ENCODE data around the gene CACNA2D1. TPM values are rescaled to one million over a fixed set of nuclear protein-coding genes. Genes with fewer than 3 reads are reported as not detected.

CACNA2D1 gene
- total RNA-seq, 1 donor from 2014 or later = not detected

DNA sequence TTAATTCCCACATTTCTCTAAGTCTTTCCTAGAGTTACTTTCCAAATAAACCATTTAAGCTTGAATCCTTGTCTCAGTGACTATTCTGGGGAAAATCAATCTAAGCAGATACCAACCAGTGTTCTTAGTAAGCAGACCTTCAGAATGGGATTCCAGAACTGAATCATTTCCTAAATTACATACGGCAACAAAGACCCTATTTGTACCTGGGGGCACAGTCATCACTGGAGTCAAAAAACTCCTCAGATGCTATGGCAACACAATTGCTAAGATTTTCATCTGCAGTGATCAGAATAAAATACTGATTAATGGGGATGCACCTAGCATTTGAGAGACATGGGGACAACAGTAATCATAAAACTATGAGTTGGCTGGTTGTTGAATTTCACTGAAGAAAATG lies 389.0 kb downstream of the CACNA2D1 start:
- no peaks in the 10 kb centered on the region for H3K4me1 Mint-ChIP-seq
- intact Hi-C loops (cut with micrococcal nuclease) = no loop called here
- H3K36me3 Mint-ChIP-seq (ENCODE audit: low read depth) = no peaks in the 10 kb centered on the region
- no peaks in the 10 kb centered on the region for H3K27me3 Mint-ChIP-seq
- no peak overlapping the region for H3K27ac Mint-ChIP-seq
- no peak overlapping the region for H3K4me3 Mint-ChIP-seq
- DNase-seq = no peak
- no peaks in the 10 kb centered on the region for H3K9me3 Mint-ChIP-seq

DNA sequence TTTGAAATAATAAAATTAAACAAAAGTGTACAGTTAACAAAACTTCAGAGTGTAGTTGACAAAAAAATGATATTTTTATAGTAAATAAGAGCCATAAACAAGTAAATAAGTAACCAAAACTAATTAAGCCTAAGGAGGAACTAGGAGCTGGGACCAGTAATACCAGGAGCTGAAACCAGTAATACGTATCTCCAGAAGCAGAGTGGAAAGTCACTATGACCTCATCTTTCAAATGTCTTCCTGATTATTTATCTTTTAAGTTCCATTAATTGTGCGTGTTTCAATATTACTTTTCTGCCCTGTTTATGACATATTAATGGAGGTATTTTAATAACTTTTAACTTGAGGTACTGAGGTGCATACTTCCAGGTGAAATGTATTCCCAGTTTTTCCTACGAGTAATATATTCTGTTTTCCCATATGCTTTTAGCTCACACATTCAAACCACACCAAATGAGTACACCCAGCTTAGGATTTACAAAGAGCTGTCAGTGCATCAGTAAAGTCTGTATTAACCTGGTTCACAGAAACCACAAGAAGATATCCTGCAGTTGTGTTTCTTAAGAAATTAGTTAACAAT lies 390.0 kb downstream of the CACNA2D1 start:
- Mint-ChIP-seq H3K27ac (no peak overlapping the region), H3K9me3 (no peaks in the 10 kb centered on the region), H3K27me3 (no peaks in the 10 kb centered on the region), H3K4me3 (no peak overlapping the region), H3K4me1 (no peaks in the 10 kb centered on the region), H3K36me3 (ENCODE audit: low read depth) (no peaks in the 10 kb centered on the region)
- DNase-seq = no peak
- intact Hi-C loops (cut with micrococcal nuclease) = no loop called here

DNA sequence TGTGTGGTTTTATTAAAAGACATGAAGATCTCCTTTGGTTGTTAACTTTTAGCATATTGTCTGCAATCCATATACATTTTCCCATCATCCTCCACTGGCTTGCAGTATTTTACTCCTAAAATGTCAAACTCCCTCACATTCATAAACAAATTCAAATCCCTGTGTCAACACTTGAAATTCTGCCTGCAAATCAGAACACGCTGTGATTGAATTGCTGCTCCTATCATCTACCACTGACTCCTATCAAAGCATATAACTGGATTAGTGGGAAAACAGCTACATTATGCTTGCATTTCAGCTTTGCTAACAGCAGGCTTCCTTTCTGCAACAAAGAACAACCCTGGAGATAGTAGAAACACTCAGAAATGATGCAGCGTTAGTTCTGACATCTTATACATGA lies 392.0 kb downstream of the CACNA2D1 start:
- no peak overlapping the region for H3K4me3 Mint-ChIP-seq
- no peaks in the 10 kb centered on the region for H3K9me3 Mint-ChIP-seq
- H3K27me3 Mint-ChIP-seq = no peaks in the 10 kb centered on the region
- no peaks in the 10 kb centered on the region for H3K36me3 Mint-ChIP-seq (ENCODE audit: low read depth)
- no peak for DNase-seq
- intact Hi-C loops (cut with micrococcal nuclease) = no loop called here
- no peak overlapping the region for H3K27ac Mint-ChIP-seq
- no peaks in the 10 kb centered on the region for H3K4me1 Mint-ChIP-seq

DNA sequence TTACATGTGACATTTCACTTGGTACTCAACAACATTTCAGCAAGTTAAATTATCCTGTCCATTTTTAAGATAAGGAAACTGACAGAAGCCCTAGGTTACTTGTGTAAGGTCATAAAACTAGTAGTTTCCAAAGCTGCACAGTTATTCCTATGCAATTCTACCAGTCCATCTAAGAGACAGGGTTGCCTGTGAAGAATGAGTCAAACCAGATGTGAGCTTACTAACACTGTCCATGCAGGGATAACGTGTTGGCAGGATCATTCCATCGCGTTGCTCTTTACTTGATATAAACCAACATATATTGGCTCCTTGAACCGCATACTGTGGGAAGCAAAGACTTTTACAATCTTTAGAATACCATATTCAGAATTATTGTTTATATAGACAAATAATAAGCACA lies 392.8 kb downstream of the CACNA2D1 start:
- H3K27me3 Mint-ChIP-seq = no peaks in the 10 kb centered on the region
- no peaks in the 10 kb centered on the region for H3K36me3 Mint-ChIP-seq (ENCODE audit: low read depth)
- DNase-seq = no peak
- no peaks in the 10 kb centered on the region for H3K9me3 Mint-ChIP-seq
- H3K4me1 Mint-ChIP-seq = no peaks in the 10 kb centered on the region
- H3K4me3 Mint-ChIP-seq = no peak overlapping the region
- intact Hi-C loops (cut with micrococcal nuclease) = no loop called here
- H3K27ac Mint-ChIP-seq = no peak overlapping the region

DNA sequence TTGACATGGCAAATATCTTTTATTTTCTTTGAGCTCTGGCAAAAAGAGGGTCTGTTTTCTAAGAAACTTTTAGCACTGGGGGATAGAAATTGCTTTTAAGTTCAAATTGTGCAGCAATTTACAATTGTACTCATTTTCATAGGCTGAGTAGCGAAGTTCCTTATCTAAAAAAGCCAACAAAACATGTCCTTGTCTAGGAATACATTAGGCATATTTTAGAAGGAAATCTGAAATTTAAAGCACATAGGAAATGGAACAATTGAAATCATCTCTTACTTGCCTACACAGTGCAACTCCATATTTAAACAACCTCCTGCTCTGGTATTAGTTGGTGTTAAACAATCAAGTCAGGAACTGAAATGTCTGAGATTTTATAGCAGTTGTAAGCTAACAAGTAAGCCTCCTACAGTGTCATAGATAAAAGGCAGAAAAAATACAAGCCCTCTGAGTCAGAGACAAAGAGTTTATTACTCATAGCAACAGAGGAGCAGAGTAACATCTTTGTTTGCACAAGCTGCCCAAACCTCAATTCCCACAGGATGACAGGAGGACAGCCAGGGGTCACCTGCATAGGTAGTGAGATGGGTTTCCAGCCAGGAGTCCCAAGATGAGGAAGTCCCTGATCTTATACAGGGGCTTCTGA lies 393.6 kb downstream of the CACNA2D1 start:
- no peaks in the 10 kb centered on the region for H3K9me3 Mint-ChIP-seq
- no peak overlapping the region for H3K27ac Mint-ChIP-seq
- H3K27me3 Mint-ChIP-seq = no peaks in the 10 kb centered on the region
- H3K4me3 Mint-ChIP-seq = no peak overlapping the region
- H3K4me1 Mint-ChIP-seq = no peaks in the 10 kb centered on the region
- intact Hi-C loops (cut with micrococcal nuclease) = loop anchor here (10.0 kb wide), 1 partner anchor 555 kb away; no protein-coding TSS in a partner anchor
- H3K36me3 Mint-ChIP-seq (ENCODE audit: low read depth) = no peaks in the 10 kb centered on the region
- DNase-seq = no peak

DNA sequence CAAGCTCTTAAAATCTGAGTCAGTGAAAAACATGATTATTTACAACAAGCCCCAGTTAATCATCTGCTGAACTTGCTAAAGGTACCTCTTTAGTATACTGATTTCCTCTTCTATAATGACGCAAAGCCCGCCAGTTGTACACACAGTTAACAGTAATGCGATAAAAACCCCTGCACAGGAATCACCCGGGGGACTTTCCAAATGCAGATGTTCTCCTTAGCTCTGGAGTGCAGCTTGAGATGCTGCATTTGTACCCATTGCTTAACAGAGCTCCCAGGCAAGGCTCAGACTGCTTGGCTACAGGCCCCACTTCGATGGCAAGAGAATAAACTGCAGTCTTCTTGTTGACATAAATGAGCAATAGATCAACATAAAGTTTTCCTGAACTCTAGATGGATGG lies 394.1 kb downstream of the CACNA2D1 start:
- intact Hi-C loops (cut with micrococcal nuclease) = loop anchor here (10.0 kb wide), 1 partner anchor 555 kb away; no protein-coding TSS in a partner anchor
- Mint-ChIP-seq H3K4me1 (no peaks in the 10 kb centered on the region), H3K9me3 (no peaks in the 10 kb centered on the region), H3K27me3 (no peaks in the 10 kb centered on the region), H3K36me3 (ENCODE audit: low read depth) (no peaks in the 10 kb centered on the region), H3K4me3 (no peak overlapping the region), H3K27ac (no peak overlapping the region)
- DNase-seq = no peak

DNA sequence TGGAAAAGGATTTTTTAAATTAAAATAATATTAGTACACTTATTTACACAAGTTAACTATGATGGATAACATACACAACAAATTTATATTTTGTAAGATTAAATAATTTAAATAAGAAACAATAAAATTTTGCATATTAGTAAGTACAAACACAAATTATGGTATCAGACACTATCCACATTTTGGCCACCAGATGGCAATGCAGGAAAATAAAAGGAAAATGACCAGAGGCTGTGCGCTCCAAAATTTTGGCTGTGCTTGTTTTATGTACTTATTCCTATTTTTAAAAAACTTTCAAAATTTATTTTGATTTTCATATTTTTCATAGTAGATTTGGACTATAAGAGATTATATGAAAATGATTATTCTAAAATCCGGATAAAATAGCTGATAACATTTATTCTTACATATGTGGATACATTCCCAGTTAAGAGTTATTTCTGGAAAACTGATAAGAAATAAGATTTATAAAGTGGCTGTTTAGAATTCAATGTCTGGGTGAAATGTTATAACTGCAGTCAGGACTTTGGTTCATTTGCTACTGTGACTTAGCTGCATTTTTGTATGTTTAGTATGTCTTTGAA lies 399.0 kb downstream of the CACNA2D1 start:
- Mint-ChIP-seq H3K36me3 (ENCODE audit: low read depth) (no peaks in the 10 kb centered on the region), H3K9me3 (no peaks in the 10 kb centered on the region), H3K27ac (no peak overlapping the region), H3K4me1 (no peaks in the 10 kb centered on the region), H3K27me3 (no peaks in the 10 kb centered on the region), H3K4me3 (no peak overlapping the region)
- intact Hi-C loops (cut with micrococcal nuclease) = loop anchor here (2.0 to 10.0 kb wide), 2 partner anchors 560 to 684 kb away; no protein-coding TSS in a partner anchor
- DNase-seq = peak; percentile 61

DNA sequence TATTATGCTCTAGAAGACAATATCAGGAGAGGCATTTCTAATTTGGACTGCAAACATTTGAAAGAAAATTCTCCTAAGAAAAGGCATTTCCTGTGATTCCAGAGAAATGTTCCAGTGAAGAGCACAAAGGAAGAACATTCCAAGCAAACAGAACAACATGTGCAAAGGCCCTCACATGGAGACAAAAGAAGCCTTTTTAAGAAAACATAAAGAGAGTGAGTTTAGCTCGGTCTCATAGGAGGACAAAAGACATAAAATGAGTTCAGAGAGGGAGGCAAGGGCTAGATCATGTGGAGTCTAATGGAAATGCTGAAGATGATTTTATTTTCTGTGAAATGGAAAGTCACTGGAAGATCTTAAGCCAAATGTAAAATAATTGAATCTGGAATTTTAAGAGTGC lies 404.0 kb downstream of the CACNA2D1 start:
- no peaks in the 10 kb centered on the region for H3K36me3 Mint-ChIP-seq (ENCODE audit: low read depth)
- intact Hi-C loops (cut with micrococcal nuclease) = loop anchor here (10.0 kb wide), 1 partner anchor 565 kb away; no protein-coding TSS in a partner anchor
- DNase-seq = no peak
- no peaks in the 10 kb centered on the region for H3K4me1 Mint-ChIP-seq
- no peak overlapping the region for H3K27ac Mint-ChIP-seq
- no peaks in the 10 kb centered on the region for H3K27me3 Mint-ChIP-seq
- H3K4me3 Mint-ChIP-seq = no peak overlapping the region
- H3K9me3 Mint-ChIP-seq = no peaks in the 10 kb centered on the region

DNA sequence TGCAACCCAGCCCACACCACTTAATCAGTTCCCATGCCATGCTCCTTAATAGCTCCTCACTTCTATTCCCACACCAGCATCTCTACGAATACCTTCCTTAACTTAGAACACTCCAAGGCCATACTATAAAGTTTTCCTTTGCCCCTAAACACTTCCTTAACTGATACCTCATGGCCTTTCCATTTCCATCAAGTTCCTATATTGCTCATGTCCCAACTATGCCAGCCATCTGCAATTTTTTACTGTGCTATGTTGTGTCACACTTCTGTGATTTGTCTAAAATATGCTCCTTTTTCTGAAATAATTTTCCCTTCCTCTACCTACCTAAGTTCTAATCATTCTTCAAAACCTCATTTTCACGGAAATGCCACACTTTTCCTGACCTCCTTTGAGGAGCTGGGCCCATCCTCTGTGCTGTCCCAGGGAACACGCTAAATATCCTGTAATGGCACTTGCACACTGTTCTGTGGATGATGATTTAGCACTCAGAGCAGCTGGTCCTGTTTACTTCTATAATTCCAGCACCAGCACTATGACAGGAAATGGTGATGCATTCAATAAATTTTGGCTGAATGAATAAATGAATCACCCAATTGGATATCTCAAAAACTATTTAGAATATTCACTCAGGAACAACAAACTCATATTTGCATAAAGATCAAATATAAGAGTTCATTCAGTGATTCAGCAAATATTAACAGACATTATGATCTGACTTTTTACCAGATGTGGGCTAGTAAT lies 407.3 kb downstream of the CACNA2D1 start:
- intact Hi-C loops (cut with micrococcal nuclease) = no loop called here
- Mint-ChIP-seq H3K27me3 (no peaks in the 10 kb centered on the region), H3K27ac (no peak overlapping the region)

DNA sequence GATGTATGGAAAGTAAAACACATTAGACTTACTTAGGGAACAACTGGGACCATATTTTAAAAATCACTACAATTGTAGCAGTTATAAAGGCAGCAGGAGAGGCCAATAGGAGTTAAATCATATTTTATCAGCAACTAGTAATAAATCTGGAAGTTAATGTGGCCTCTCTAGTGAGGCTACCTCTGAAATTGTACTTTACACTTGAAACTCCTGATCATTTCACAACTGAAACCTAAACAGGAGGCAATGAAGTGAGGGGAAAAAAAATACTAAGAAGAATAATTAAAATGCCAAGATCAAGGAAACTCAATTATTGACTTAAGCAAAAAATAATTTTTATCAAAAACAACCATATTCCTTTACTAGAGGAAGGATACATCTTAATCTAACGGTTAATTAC lies 408.1 kb downstream of the CACNA2D1 start:
- Mint-ChIP-seq H3K9me3 (no peaks in the 10 kb centered on the region), H3K36me3 (ENCODE audit: low read depth) (no peaks in the 10 kb centered on the region), H3K4me3 (no peak overlapping the region), H3K27me3 (no peaks in the 10 kb centered on the region), H3K27ac (no peak overlapping the region), H3K4me1 (no peaks in the 10 kb centered on the region)
- no peak for DNase-seq
- intact Hi-C loops (cut with micrococcal nuclease) = no loop called here

More for the DNA sequence above, 407.3 kb downstream of the CACNA2D1 start:
- no peaks in the 10 kb centered on the region for H3K36me3 Mint-ChIP-seq (ENCODE audit: low read depth)
- no peak overlapping the region for H3K4me3 Mint-ChIP-seq
- no peaks in the 10 kb centered on the region for H3K9me3 Mint-ChIP-seq
- no peaks in the 10 kb centered on the region for H3K4me1 Mint-ChIP-seq
- DNase-seq = no peak

DNA sequence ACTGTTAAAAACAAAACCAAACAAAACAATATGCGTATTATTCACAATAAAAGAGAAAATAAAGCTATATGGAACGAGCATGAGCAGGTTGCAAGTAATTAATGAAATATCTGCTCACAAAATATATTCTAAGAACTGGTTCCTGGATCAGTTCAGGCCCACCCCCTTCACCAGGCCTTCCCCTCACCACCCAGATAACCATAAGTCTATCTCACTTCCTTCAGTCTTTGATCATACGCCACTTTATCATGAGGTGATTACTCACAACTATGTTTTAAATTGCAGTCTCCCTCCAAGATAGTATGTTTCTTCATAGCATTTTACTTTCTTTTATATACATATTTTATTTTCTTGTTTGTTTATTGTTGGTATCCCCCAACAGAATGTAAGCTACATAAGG lies 410.7 kb downstream of the CACNA2D1 start:
- no peak for DNase-seq
- Mint-ChIP-seq H3K36me3 (ENCODE audit: low read depth) (no peaks in the 10 kb centered on the region), H3K4me3 (no peak overlapping the region), H3K4me1 (no peaks in the 10 kb centered on the region), H3K27ac (no peak overlapping the region), H3K27me3 (no peaks in the 10 kb centered on the region), H3K9me3 (no peaks in the 10 kb centered on the region)
- intact Hi-C loops (cut with micrococcal nuclease) = no loop called here

DNA sequence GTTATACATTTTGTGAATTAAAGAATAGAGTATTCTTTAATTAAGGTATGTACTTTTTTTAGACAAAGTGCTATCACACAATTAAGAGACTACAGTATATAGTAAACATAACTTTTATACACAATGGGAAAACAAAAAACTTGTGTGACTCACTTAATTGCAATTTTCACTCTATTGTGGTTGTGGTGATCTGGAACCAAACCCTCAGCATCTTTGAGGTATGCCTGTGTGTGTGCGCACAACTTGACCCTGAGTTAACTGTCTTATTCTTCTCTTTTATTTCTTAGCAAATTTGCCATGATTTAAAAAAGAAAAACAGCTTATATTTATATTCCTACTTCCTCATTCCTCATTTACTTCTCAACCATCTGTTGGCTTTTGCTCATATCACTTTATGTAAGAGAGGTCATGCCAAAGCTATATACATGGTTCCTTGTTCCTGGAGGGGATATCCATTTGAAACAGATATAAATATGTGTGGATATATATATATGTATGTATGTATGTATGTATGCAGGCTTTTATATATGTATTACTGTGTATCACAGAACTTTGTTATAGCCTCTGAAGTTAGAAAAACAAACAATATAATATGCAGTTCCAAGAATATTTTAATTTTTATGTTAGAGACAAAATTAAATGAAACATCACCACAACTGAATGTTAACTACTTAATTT lies 414.2 kb downstream of the CACNA2D1 start:
- Mint-ChIP-seq H3K27ac (no peak overlapping the region), H3K27me3 (no peaks in the 10 kb centered on the region), H3K4me3 (no peak overlapping the region), H3K9me3 (no peaks in the 10 kb centered on the region), H3K4me1 (no peaks in the 10 kb centered on the region), H3K36me3 (ENCODE audit: low read depth) (no peaks in the 10 kb centered on the region)
- intact Hi-C loops (cut with micrococcal nuclease) = no loop called here
- DNase-seq = no peak

DNA sequence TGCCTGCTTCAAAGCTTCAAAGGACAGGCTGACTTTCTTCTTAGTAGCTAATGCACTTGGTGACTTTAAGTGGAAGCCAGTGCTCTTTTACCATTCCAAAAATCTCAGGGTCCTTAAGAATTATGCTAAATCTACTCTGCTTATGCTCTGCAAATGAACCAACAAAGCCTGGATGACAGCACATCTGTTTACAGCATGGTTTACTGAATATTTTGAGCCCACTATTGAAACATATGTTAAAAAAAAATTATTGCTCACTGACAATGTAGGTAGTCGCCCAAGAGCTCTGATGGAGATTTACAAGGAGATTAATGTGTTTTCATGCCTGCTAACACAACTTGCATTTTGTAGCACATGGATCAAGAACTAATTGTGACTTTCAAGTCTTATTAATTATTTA lies 415.5 kb downstream of the CACNA2D1 start:
- H3K36me3 Mint-ChIP-seq (ENCODE audit: low read depth) = no peaks in the 10 kb centered on the region
- H3K4me3 Mint-ChIP-seq = no peak overlapping the region
- DNase-seq = no peak
- no peaks in the 10 kb centered on the region for H3K9me3 Mint-ChIP-seq
- intact Hi-C loops (cut with micrococcal nuclease) = no loop called here
- H3K4me1 Mint-ChIP-seq = no peaks in the 10 kb centered on the region
- peaks cover 1% of the 10 kb centered on the region for H3K27me3 Mint-ChIP-seq
- no peak overlapping the region for H3K27ac Mint-ChIP-seq

DNA sequence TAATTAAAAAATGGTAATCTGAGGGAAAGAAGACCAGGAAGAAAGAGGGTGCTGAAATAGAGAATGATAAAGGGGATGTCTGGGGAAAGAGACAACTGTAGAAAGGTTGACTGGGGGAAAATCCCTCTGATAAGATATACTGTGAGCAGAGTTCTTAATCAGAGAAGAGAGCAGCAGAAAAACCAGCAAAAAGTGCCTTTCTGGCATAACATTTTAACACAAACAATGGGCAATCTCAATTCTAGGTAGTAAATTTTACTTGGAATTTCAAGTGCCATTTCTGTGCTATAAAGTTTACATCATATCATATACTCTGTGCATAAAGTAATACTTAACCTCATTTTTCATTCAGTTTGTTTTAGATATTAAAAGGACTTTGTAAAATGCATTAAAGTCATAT lies 421.9 kb downstream of the CACNA2D1 start:
- peaks cover 1% of the 10 kb centered on the region for H3K27me3 Mint-ChIP-seq
- intact Hi-C loops (cut with micrococcal nuclease) = no loop called here

More for the DNA sequence above, 421.9 kb downstream of the CACNA2D1 start:
- no peak for DNase-seq
- Mint-ChIP-seq H3K4me3 (no peak overlapping the region), H3K36me3 (ENCODE audit: low read depth) (no peaks in the 10 kb centered on the region), H3K4me1 (no peaks in the 10 kb centered on the region), H3K27ac (no peak overlapping the region), H3K9me3 (no peaks in the 10 kb centered on the region)
